B cell (primary cell): ENCODE measurements around the gene ZCCHC24.

ENCODE experiments used
- CTCF ChIP-seq: fragments of 200-600 bp; IDR thresholded peaks from one replicate; pipeline ENCODE4 v1.8.0; 2022; ENCODE audit warnings: antibody characterized with exemption, mild to moderate bottlenecking
- EZH2 ChIP-seq: IDR thresholded peaks from 2 replicates; pipeline ENCODE4 v1.6.1; 2012; ENCODE audit warnings: borderline replicate concordance, low read depth, mild to moderate bottlenecking, moderate library complexity, low read length; ENCODE audit not compliant: insufficient read depth, poor library complexity, severe bottlenecking

DNA sequence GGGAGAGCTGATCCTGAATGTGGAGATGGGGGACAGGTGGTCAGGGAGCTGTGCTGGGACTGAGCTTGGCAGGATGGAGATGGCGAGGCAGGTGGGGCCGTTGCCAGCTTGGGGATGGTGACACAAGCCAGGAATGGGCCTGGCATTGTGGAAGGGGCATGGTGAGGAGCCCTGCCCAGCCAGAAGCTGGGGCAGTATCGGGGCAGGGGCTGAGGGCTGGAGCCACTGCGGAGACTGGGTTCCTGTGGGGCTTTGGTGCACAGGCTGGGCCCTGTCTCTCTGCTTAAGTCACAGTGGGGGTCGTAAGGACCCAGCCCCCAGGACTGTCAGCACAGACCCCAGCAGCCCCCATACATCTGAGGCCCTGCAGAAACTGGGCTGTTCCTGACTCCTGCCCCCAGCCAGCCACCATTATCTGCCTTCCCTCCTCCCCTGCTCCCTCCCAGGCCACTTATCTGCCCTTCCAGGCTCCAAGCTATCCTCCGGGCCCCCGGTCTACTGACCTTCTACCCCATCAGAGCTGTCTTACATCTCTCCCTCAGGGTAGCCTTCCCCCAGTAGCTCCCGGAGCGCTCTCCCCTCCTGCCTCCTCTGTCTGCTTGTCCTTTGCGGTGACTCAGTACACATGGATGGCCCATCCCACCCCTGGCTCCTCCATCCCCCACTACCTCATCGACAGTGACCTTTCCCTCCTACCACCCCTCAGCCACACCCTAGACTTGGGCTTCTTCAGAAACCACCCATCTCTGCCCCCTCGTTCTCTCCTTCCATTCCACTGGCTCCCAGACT lies 54.0 kb downstream of the ZCCHC24 start:
- TF ChIP-seq CTCF (no peak), EZH2 (no peak)
